PC-9 (cell line): Measurements from ENCODE around the gene CNFN. TPM values are rescaled to one million over a fixed set of nuclear protein-coding genes. Genes with fewer than 3 reads are reported as not detected.

Experiments used
- BruUV-seq: library from RNA; stranded (reverse); fragments of 400-500 nt; replicated peaks from 2 replicates; lab custom pipeline; 2021; lab: Mats Ljungman, UMichigan
- CTCF ChIA-PET: fragments of 300-600 bp; sonication (Branson Sonifier 250); formaldehyde crosslinking; loops from one replicate; lab custom pipeline; 2022; ENCODE audit warnings: antibody characterized with exemption; lab: Charles Lee
- POLR2A ChIA-PET: fragments of 300-600 bp; sonication (Branson Sonifier 250); formaldehyde crosslinking; loops from one replicate; lab custom pipeline; 2022; ENCODE audit warnings: antibody characterized with exemption; ENCODE audit not compliant: unreplicated experiment; lab: Charles Lee
- DNase-seq, 2 experiments: peaks; one replicate each; pipeline versions ENCODE4 v3.0.0 to v3.0.0-alpha.2; 2015 to 2022; ENCODE audit warnings: mixed read lengths in 1 of 2
- H2AFZ ChIP-seq: fragments of 200-600 bp; sonication (generic); 2 replicates; pipeline ENCODE4 v1.8.1; 2017; ENCODE audit warnings: antibody characterized with exemption
- H3F3A ChIP-seq: fragments of 200-600 bp; sonication (generic); 2 replicates; pipeline ENCODE4 v1.8.1; 2017; ENCODE audit warnings: antibody characterized with exemption, mild to moderate bottlenecking, low read depth; ENCODE audit not compliant: insufficient read depth
- H3K27ac ChIP-seq: fragments of 200-600 bp; sonication (generic); 2 replicates; pipeline ENCODE4 v1.6.1; 2016; ENCODE audit warnings: mixed run types
- H3K27me3 ChIP-seq: fragments of 200-600 bp; sonication (generic); 2 replicates; pipeline ENCODE4 v1.6.1; 2016; ENCODE audit warnings: low read depth, mixed run types; ENCODE audit not compliant: insufficient read depth
- H3K36me3 ChIP-seq: fragments of 200-600 bp; sonication (generic); 2 replicates; pipeline ENCODE4 v1.6.1; 2016; ENCODE audit warnings: low read depth, mixed run types
- H3K4me1 ChIP-seq: fragments of 200-600 bp; sonication (generic); replicated peaks from 2 replicates; pipeline ENCODE4 v1.6.1; 2016; ENCODE audit warnings: mixed run types; ENCODE audit not compliant: insufficient read depth
- H3K4me2 ChIP-seq: fragments of 200-600 bp; sonication (generic); 2 replicates; pipeline ENCODE4 v1.6.1; 2017; ENCODE audit warnings: mixed run types
- H3K4me3 ChIP-seq: fragments of 200-600 bp; sonication (generic); 2 replicates; pipeline ENCODE4 v1.6.1; 2016; ENCODE audit warnings: mixed run types
- H3K79me2 ChIP-seq: fragments of 200-600 bp; sonication (generic); 2 replicates; pipeline ENCODE4 v1.6.1; 2017; ENCODE audit warnings: low read depth, mixed run types
- H3K9me2 ChIP-seq: fragments of 200-600 bp; sonication (generic); 2 replicates; pipeline ENCODE4 v1.8.1; 2017; ENCODE audit warnings: mild to moderate bottlenecking; ENCODE audit not compliant: insufficient read depth
- H3K9me3 ChIP-seq: fragments of 200-600 bp; sonication (generic); 2 replicates; pipeline ENCODE4 v1.8.1; 2016; ENCODE audit warnings: low read depth; ENCODE audit not compliant: insufficient read depth
- H4K20me1 ChIP-seq: fragments of 200-600 bp; sonication (generic); 2 replicates; pipeline ENCODE4 v1.8.1; 2017; ENCODE audit not compliant: insufficient read depth
- CTCF ChIP-seq: fragments of 200-600 bp; sonication (generic); conservative IDR thresholded peaks from 2 replicates; pipeline ENCODE4 v1.6.1; 2017; ENCODE audit warnings: mixed run types, antibody characterized with exemption, mild to moderate bottlenecking, moderate library complexity
- EZH2 ChIP-seq: fragments of 200-600 bp; sonication (generic); IDR thresholded peaks from 2 replicates; pipeline ENCODE4 v1.8.0; 2017; ENCODE audit warnings: antibody characterized with exemption, low read depth
- intact Hi-C: fragments of 100-400 bp; cut with micrococcal nuclease; formaldehyde crosslinking; loops from one replicate; pipeline ENCODE4 v1.10.0; 2022; ENCODE audit not compliant: unreplicated experiment
- total RNA-seq: library from RNA; stranded (reverse); gene quantifications from 2 replicates; pipeline ENCODE4 v1.2.3, GENCODE V29; 2021

CNFN gene
- total RNA-seq, 1 experiment from 2014 or later = 4.9 TPM

- TF ChIP-seq CTCF = no peak
- no peak for TF ChIP-seq EZH2
- ChIA-PET CTCF (interaction anchor here (0.7 to 1.2 kb wide), 2 partner anchors 70 to 140 kb away, joined by 6 read pairs; no protein-coding TSS in a partner anchor), POLR2A (no interaction called here)
- Histone ChIP-seq H3K4me3 (no peak overlapping the region), H4K20me1 (no peaks in the 10 kb centered on the region), H3K79me2 (no peaks in the 10 kb centered on the region), H3K27me3 (no peaks in the 10 kb centered on the region), H3K4me1 (no peaks in the 10 kb centered on the region), H3K4me2 (no peak overlapping the region), H3K36me3 (no peaks in the 10 kb centered on the region), H3F3A (no peaks in the 10 kb centered on the region), H3K9me3 (no peaks in the 10 kb centered on the region), H2AFZ (no peak overlapping the region), H3K9me2 (no peaks in the 10 kb centered on the region), H3K27ac (no peak overlapping the region)
- no TSS peak for BruUV-seq
- intact Hi-C loops = no loop called here
- DNase-seq = no peak
Observed at GRCh38 chr19:42370626-42371175, 19.4 kb downstream of the CNFN start.

DNA sequence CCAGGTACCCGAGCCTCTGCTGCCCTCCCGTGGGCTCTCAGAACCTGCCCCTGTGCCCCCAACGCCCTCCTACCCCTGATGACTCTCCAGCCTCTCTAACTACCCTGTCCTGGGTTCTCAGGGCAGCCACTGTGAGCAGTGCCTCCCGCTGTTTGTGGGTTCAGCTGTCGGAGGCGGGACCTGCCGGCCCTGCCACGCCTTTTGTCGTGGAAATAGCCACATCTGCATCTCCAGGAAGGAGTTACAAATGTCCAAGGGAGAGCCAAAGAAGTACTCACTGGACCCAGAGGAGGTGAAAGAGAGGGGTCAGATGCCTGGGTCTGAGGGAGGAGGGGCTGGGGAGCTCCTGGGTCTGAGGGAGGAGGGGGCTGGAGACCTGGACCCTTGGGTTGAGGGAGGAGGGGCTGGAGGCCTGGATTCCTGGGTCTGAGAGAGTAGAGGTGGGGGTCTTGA is 20.0 kb downstream of the CNFN start:
- Histone ChIP-seq H3K79me2 (no peaks in the 10 kb centered on the region), H3K4me3 (no peak overlapping the region), H4K20me1 (no peaks in the 10 kb centered on the region), H3K27ac (no peak overlapping the region), H3K27me3 (no peaks in the 10 kb centered on the region), H3K4me1 (no peaks in the 10 kb centered on the region), H3K9me2 (no peaks in the 10 kb centered on the region), H2AFZ (no peak overlapping the region), H3F3A (no peaks in the 10 kb centered on the region), H3K36me3 (no peaks in the 10 kb centered on the region), H3K9me3 (no peaks in the 10 kb centered on the region), H3K4me2 (no peak overlapping the region)
- CTCF ChIA-PET = interaction anchor here (1.2 kb wide), 1 partner anchor 70 kb away, joined by 6 read pairs; no protein-coding TSS in a partner anchor
- BruUV-seq = no TSS peak
- intact Hi-C loops = no loop called here
- no peak for TF ChIP-seq CTCF
- no peak for TF ChIP-seq EZH2
- POLR2A ChIA-PET = no interaction called here
- DNase-seq = no peak

DNA sequence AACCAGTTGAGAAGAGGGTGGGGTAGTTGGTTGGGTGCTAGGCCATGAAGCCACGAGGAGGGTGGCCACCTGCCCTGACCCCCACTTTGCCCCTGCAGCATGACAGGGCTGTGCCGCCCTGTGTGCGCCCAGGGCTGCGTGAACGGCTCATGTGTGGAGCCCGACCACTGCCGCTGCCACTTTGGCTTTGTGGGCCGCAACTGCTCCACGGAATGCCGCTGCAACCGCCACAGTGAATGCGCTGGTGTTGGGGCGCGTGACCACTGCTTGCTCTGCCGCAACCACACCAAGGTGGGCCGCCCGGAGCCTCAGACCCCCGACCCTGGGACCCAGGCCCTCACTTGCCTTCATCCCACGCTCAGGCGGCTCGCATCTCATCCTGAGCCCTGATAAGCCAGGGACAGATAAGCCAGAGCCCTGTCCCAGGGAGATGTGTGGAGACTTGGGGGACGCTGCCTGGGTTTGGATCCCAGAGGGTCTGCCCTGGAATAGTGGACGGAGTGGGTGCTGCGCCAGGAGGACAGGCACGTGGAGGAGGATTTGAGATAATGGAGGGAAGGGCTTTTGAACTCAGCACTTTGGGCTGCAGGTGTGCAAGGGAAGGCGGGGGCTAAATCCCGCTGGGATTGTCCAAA is 20.5 kb downstream of the CNFN start:
- CTCF ChIA-PET = interaction anchor here (1.2 kb wide), 1 partner anchor 69 kb away, joined by 6 read pairs; no protein-coding TSS in a partner anchor

More for the DNA sequence above, 20.5 kb downstream of the CNFN start:
- Histone ChIP-seq H3K4me3 (no peak overlapping the region), H3K9me2 (no peaks in the 10 kb centered on the region), H3K79me2 (no peaks in the 10 kb centered on the region), H3K36me3 (no peaks in the 10 kb centered on the region), H3K27ac (no peak overlapping the region), H4K20me1 (no peaks in the 10 kb centered on the region), H3K4me1 (no peaks in the 10 kb centered on the region), H3F3A (no peaks in the 10 kb centered on the region), H3K27me3 (no peaks in the 10 kb centered on the region), H3K9me3 (no peaks in the 10 kb centered on the region), H3K4me2 (no peak overlapping the region), H2AFZ (no peak overlapping the region)
- POLR2A ChIA-PET = no interaction called here
- intact Hi-C loops = no loop called here
- TF ChIP-seq CTCF (no peak), EZH2 (no peak)
- DNase-seq = no peak
- no TSS peak for BruUV-seq
